LNCAP (cell line): ENCODE data around the gene ZMPSTE24.

ENCODE experiments used
- CTCF ChIP-seq: fragments of 450-650 bp; IDR thresholded peaks from 2 replicates; pipeline ENCODE4 v1.5.1; 2017; ENCODE audit warnings: mild to moderate bottlenecking

Gene ZMPSTE24

DNA sequence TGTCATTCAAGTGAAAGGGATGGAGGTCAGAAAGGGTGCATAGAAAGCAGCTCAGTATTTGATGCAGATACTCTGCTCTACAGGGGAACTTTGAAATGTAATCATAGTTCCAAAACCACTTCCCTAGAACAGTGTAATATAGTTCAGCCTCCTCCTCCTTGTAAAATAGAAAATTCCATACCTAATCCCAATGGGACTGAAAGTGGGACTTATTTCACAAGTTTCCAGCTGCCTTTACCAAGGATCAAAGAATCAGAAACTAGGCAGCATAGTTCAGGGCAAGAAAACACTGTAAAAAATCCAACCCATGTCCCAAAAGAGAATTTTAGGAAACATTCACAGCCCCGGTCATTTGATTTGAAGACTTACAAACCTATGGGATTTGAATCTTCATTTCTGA lies 18.4 kb upstream of the ZMPSTE24 start:
- no peak for TF ChIP-seq CTCF

- TF ChIP-seq CTCF: no peak
Observed at GRCh38 chr1:40240390-40240789, 17.6 kb upstream of the ZMPSTE24 start.

GRCh38 chr1:40241362-40241761 lies 16.7 kb upstream of the ZMPSTE24 start:
- TF ChIP-seq CTCF: no peak

GRCh38 chr1:40243351-40243750 lies 14.7 kb upstream of the ZMPSTE24 start:
- TF ChIP-seq CTCF: no peak

DNA sequence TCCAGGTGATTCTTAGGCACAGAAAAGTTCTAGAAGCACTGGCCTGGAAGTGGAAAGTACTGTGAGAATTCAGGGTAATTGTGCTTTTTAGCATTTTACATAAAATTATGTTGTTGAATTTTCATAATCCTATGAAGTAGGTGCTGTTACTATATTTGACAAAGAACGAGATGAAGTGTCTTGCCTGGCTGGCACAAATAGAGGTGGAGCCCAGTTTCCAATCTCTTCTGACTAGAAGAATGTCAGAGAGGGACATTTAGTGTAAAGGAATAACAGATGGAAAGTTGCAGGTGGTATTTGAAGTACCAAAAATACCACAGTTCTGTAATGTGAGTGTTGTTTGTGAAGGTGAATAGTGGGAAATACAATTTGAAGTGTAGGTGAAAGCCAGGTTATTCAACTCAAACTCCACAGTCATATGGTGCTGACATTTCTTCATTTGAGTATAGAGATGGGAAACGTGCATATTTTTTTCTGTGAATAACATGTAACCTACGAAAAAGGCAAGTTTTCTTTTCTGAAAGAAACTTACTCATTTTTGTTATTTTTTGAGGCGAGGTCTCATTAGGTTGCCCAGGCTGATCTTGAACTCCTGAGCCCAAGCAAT lies 13.8 kb upstream of the ZMPSTE24 start:
- TF ChIP-seq CTCF: no peak

DNA sequence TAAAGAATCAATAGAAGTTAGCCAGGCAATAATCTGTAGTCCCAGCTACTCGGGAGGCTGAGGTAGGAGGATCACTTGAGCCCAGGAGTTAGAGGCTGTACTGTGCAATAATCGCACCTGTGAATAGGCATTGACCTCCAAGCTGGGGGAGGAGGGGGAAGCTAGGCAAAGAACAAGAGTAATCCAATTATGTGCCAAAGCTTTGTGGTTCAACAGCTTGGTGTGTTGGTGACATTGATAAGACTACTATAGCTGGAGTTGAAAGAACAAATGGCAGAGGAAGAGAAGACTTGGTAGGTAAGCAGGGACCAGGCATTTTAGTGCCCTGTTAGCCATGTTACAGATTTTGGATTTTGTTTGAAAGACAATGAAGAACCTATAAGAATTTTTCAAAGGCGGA lies 12.3 kb upstream of the ZMPSTE24 start:
- TF ChIP-seq CTCF: no peak

- no peak for TF ChIP-seq CTCF
Observed at GRCh38 chr1:40247655-40248054, 10.4 kb upstream of the ZMPSTE24 start, which contains the start of gene TMCO2. Gene TMCO2, plus strand, starts transcription at chr1:40247937. Its CDS starts 57 bp downstream, at chr1:40247994.

DNA sequence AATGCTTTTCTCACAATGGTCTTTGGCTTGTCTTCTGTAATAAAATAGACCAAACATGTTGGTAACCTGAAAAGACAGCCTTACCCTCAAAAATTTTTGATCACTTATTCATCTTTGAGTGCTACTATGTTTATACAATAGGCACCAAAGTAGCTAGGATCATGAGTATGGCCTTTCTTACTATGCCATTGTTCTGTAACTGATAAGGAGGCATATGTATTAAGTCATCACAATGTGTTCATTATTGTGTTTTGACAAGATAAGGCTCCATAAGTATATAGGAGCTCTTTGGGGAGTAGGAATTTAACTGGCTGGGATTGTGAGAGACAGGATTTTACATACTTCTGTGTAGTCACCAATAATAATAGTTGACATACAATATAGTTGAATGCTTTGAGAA lies 9.6 kb upstream of the ZMPSTE24 start:
- TF ChIP-seq CTCF: no peak
